Smooth muscle cell (in vitro differentiated cells): ENCODE measurements around the gene RABL2A. TPM values are rescaled to one million over a fixed set of nuclear protein-coding genes. Genes with fewer than 3 reads are reported as not detected.
"Not testable (repeated sequence)": the region's sequence is repeated elsewhere in the genome, so short reads cannot be mapped to it uniquely, and the experiment has no call there.

Experiments
- DNase-seq: peaks from one replicate; lab custom pipeline; 2025; ENCODE audit not compliant: unreplicated experiment; lab: John Stamatoyannopoulos, UW
- H2AFZ ChIP-seq: fragments of 200-600 bp; sonication (generic); 2 replicates; pipeline ENCODE4 v1.6.0; 2016; ENCODE audit warnings: antibody characterized with exemption, low read depth, mild to moderate bottlenecking
- H3F3A ChIP-seq: fragments of 200-600 bp; sonication (generic); 2 replicates; pipeline ENCODE4 v1.6.0; 2017; ENCODE audit warnings: antibody characterized with exemption, low read depth
- H3K27ac ChIP-seq: fragments of 200-600 bp; sonication (generic); 2 replicates; pipeline ENCODE4 v1.5.1; 2016; ENCODE audit warnings: low read depth, mild to moderate bottlenecking
- H3K27me3 ChIP-seq: fragments of 200-600 bp; sonication (generic); 2 replicates; pipeline ENCODE4 v1.6.1; 2016; ENCODE audit warnings: low read depth, mild to moderate bottlenecking
- H3K36me3 ChIP-seq: fragments of 200-600 bp; sonication (generic); 2 replicates; pipeline ENCODE4 v1.5.1; 2016; ENCODE audit warnings: low read depth
- H3K4me1 ChIP-seq: fragments of 200-600 bp; sonication (generic); 2 replicates; pipeline ENCODE4 v1.5.1; 2016; ENCODE audit warnings: low read depth
- H3K4me2 ChIP-seq: fragments of 200-600 bp; sonication (generic); 2 replicates; pipeline ENCODE4 v1.6.0; 2016; ENCODE audit warnings: mild to moderate bottlenecking
- H3K4me3 ChIP-seq: fragments of 200-600 bp; sonication (generic); 2 replicates; pipeline ENCODE4 v1.5.1; 2016; ENCODE audit warnings: mild to moderate bottlenecking
- H3K79me2 ChIP-seq: fragments of 200-600 bp; sonication (generic); 2 replicates; pipeline ENCODE4 v1.6.0; 2016; ENCODE audit warnings: low read depth, mild to moderate bottlenecking
- H3K9ac ChIP-seq: fragments of 200-600 bp; sonication (generic); 2 replicates; pipeline ENCODE4 v1.6.0; 2016; ENCODE audit warnings: low read depth
- H3K9me3 ChIP-seq: fragments of 200-600 bp; sonication (generic); replicated peaks from 2 replicates; pipeline ENCODE4 v1.5.1; 2016; ENCODE audit warnings: low read depth
- H4K20me1 ChIP-seq: fragments of 200-600 bp; sonication (generic); 2 replicates; pipeline ENCODE4 v1.6.0; 2016; ENCODE audit warnings: low read depth
- WGBS: methylation state at CpG from one replicate; pipeline ENCODE4 v1.1.7; 2016; ENCODE audit warnings: low lambda C conversion rate; 5-methylcytosine and 5-hydroxymethylcytosine counted together
- polyA plus RNA-seq: library from polyadenylated mRNA; unstranded; fragments of >200 nt; fragmentation: Nextera tagmentation; extraction: Ambion mirVana; gene quantifications from 2 replicates; pipeline ENCODE4 v1.2.1, GENCODE V29; 2016
- total RNA-seq: library from RNA; depleted of rRNA; stranded (reverse); fragments of >200 nt; gene quantifications from 2 replicates; pipeline ENCODE4 v1.2.3, GENCODE V29; 2014

RABL2A gene
- total RNA-seq (11.3 and 13.5 TPM in 2 replicates), polyA plus RNA-seq (10.9 and 11.8 TPM in 2 replicates)

DNA sequence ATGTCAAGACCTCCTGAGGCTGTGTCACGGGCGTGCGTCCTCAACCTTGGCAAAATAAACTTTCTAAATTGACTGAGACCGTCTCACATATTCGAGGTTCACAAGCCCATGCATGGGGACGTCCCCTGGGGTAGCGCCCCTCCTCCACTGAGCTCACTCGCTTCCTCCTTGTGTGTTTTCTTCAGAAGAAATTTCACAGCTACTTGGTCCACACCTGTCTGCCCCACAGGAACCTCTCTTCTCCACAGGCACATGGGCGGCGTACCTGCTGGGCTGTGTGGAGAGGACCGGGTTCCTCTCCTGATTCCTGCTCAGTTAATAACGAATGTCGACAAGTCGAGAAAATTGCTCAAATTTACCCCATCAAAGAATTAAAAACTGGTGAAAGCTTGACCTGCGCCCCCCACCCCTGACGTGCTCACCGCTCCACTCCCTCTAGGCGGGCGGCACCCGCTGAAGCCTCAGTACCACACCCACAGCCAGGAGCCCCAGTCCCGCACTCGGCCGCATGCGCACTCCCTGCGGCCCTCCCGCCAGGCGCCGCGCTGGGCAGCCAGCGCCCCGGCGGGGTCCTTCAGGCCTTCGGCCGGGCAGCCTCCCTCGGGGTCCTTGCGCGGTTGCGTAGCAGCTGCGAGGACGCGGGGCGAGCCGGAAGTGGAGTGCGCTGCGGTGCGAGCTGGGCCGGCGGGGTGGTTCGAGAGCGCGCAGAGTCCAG, at the start of gene RABL2A:
Gene RABL2A (plus strand): TSS at position 651 of the 715 bp plus-strand sequence. CDS start 1,341 bp downstream, outside the sequence.
- H3K27ac ChIP-seq, H3K79me2 ChIP-seq, H3K27me3 ChIP-seq, H3K36me3 ChIP-seq, H4K20me1 ChIP-seq, H3F3A ChIP-seq, H3K9me3 ChIP-seq, H3K4me1 ChIP-seq, H2AFZ ChIP-seq, DNase-seq: not testable (repeated sequence)
- H3K4me2 ChIP-seq: peak within 1 kb of the TSS; percentile 83
- under 1% methylated on average over 36 of the region's 51 CpGs for WGBS
- H3K4me3 ChIP-seq: peak within 1 kb of the TSS; percentile 56
- H3K9ac ChIP-seq: peak within 1 kb of the TSS; percentile 24

DNA sequence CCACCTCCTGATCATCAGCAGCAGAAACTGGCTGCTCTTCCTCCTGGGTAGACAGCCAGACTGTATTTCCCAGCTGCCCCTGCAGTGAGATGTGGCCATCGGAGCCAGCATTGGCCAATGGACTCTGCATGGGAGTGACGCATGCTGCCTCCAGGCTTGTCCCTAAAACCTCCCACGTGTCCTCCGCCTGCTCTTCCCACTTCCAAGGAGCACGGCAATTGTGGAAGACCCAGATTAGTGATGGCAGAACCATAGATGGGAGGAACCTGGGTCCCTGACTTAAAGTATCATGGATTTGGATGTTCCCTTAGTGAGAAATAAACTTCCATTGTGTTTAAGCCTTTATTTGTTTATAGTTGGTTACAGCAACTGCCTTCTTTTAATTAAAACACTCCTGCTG, 48.6 kb upstream of the RABL2A start:
- H3K4me2 ChIP-seq: not testable (repeated sequence)
- 18% methylated on average over 5 of the region's 5 CpGs for WGBS

DNA sequence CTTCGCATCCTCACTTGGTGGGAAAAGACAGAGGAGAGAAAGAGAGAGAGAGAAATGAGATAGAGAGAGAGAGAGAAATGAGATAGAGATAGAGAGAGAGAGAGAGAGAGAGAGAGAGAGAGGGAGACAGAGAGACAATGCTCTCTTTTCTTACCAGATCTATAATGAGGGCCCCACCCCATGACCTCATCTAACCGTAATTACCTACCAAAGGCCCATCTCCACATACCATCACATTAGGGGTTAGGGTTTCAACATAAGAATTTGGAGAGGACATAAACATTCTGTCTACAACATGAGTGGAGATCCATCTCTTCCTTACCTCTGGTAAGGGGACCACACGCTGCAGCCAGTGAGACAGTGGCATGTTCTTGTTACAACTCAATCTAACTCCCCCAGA, 44.6 kb upstream of the RABL2A start:
- H3K9ac ChIP-seq: peak overlapping the region; percentile 68
- H3K27ac ChIP-seq: peak overlapping the region; percentile 85
- H3K9me3 ChIP-seq, H3K36me3 ChIP-seq, H3F3A ChIP-seq, H3K27me3 ChIP-seq, H4K20me1 ChIP-seq, H2AFZ ChIP-seq, DNase-seq: not testable (repeated sequence)
- peaks cover 16% of the 10 kb centered on the region for H3K79me2 ChIP-seq
- WGBS: 79% methylated on average over 3 of the region's 3 CpGs
- H3K4me2 ChIP-seq: peak overlapping the region; percentile 91
- H3K4me1 ChIP-seq: peaks cover 16% of the 10 kb centered on the region
- H3K4me3 ChIP-seq: peak overlapping the region; percentile 81

More for the DNA sequence above, 48.6 kb upstream of the RABL2A start:
- H3K27ac ChIP-seq: peak overlapping the region; percentile 65
- not testable (repeated sequence) for DNase-seq, H3K9me3 ChIP-seq, H3K4me3 ChIP-seq, H3K79me2 ChIP-seq, H2AFZ ChIP-seq, H4K20me1 ChIP-seq, H3F3A ChIP-seq, H3K4me1 ChIP-seq, H3K27me3 ChIP-seq, H3K9ac ChIP-seq, H3K36me3 ChIP-seq

DNA sequence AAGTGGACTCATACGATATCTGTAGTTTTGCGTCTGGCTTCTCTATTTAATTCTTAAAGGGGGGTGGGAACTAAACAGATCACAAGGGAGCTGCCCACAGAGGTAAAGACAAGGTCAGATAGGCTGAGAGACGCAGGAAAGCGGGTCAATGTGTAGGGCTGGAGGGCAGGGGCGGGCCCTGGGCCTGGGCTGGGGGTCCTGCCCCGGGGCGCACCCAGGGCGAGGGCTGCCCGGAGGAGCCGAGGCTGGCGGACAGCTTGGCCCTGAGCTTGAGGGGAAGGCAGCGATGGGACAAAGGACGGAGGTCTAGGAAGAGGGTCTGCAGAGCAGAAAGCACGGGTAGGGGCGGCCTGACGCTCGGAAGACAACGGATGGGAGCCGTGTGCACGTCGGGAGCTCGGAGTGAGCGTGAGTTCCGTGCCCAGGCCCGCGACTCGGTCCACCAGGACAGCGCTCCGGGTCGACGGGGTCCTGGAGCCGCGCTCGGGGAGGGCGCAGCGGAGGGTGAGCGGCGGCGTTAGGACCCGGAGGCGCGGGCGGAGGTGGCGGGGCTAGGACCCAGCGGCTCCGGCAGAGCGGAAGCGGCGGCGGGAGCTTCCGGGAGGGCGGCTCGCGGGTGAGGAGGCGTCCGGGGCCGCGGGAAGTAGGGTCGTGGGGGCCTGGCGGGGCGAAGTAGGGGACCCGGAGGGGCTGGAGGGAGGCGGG, 43.4 kb upstream of the RABL2A start:
- not testable (repeated sequence) for H3F3A ChIP-seq, H3K9me3 ChIP-seq, H3K36me3 ChIP-seq, H4K20me1 ChIP-seq, H3K27me3 ChIP-seq, DNase-seq
- H3K4me3 ChIP-seq: peak overlapping the region; percentile 81
- WGBS: 1% methylated on average over 44 of the region's 63 CpGs
- peak overlapping the region; percentile 85 for H3K27ac ChIP-seq
- H3K79me2 ChIP-seq: peaks cover 16% of the 10 kb centered on the region
- peaks cover 16% of the 10 kb centered on the region for H3K4me1 ChIP-seq
- H2AFZ ChIP-seq: peak overlapping the region; percentile 94
- peak overlapping the region; percentile 91 for H3K4me2 ChIP-seq
- peak overlapping the region; percentile 87 for H3K9ac ChIP-seq

DNA sequence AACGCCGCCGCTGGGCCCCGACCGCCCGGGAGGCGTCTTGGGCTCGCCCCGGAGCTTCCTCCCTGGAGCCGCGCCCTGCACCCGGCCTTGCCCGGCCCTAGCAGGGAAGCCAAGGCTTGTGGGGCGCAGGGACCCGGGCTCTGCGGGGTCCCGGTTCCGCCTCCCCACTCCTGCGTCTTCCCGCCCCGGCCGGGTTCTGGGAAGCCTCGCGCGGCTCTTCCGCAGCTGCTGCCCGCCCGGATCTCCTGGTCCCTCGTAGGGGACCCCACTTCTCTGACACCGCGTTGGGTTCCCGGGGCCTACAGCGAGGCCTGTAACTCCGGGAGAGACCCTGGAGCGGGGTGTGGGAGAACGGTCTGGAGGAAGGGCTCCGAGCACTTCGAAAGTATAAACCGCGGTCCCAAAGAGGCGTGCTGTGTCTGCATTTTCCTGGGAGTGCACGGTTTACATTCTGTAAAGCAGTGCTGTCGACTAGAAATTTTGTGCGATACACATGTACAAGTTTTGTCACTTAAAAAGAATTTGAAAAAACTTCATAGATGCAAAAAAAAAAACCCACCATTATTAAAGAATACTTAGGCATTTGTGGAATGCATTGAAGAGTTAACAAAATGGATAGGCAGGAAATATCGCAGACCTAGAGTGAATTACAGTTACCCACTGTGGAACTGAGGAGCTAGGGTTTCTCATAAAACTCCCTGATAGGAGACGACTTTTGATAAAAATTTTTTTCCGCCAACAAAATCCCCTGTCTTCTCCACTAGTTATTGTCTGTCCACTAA, 42.6 kb upstream of the RABL2A start:
- H3K36me3 ChIP-seq, H3F3A ChIP-seq, H3K27me3 ChIP-seq, H2AFZ ChIP-seq, H3K9me3 ChIP-seq, DNase-seq, H4K20me1 ChIP-seq: not testable (repeated sequence)
- Histone ChIP-seq H3K79me2 (peaks cover 16% of the 10 kb centered on the region), H3K4me1 (peaks cover 16% of the 10 kb centered on the region), H3K9ac (peak overlapping the region; percentile 87), H3K4me2 (peak overlapping the region; percentile 87), H3K4me3 (peak overlapping the region; percentile 81), H3K27ac (peak overlapping the region; percentile 85)
- WGBS: 3% methylated on average over 21 of the region's 47 CpGs
